Gastrocnemius medialis (tissue), 4 donors: ENCODE data around the gene KHDRBS1.

Experiments
- CTCF ChIP-seq, 5 experiments: fragments of 450-650 bp in 3 of 5; fragments of 200-600 bp in 2 of 5; sonication (generic) in 2 of 5; IDR thresholded peaks in 4 of 5; conservative IDR thresholded peaks in 1 of 5; 1 replicate in 4 of 5; 2 replicates in 1 of 5; pipeline ENCODE4 v1.5.1; 2016 to 2019; ENCODE audit warnings: antibody characterized with exemption in 5 of 5, mild to moderate bottlenecking in 3 of 5, moderate library complexity in 3 of 5
- POLR2A ChIP-seq, 2 donors: fragments of 450-650 bp; IDR thresholded peaks; one replicate each; pipeline ENCODE4 v1.6.1; 2017; ENCODE audit warnings: antibody characterized with exemption in 2 of 2, mild to moderate bottlenecking in 2 of 2, moderate library complexity in 2 of 2

DNA sequence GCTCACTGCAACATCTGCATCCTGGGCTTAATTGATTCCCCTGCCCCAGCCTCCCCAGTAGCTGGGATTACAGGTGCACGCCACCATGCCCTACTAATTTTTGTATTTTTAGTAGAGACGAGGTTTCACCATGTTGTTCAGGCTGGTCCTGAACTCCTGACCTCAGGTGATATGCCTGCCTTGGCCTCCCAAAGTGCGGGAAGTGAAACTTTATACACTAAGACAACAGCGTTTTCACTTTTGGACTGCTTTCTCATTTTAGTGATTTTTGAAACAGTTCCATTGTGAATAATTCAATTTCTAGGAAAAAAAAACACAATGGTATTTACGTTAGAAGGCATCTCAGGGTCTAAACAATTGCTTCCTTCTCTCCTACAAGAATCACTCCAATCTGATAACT is 11.8 kb upstream of the KHDRBS1 start:
- TF ChIP-seq CTCF (IDR thresholded peaks at IDR 0.05 in 4 of 5, conservative IDR thresholded peaks at IDR 0.05 in 1 of 5), result no peak
- TF ChIP-seq POLR2A (IDR thresholded peaks at IDR 0.05), result no peak
